ENCODE results near the gene NEURL1. TPM values are rescaled to one million over a fixed set of nuclear protein-coding genes. Genes with fewer than 3 reads are reported as not detected.
A peak's percentile ranks its signal among the peaks of the same experiment; 100 is the strongest.

The NEURL1 gene
- total RNA-seq, 2 donors from 2014 or later, result 0.50 to 1.1 TPM

- no peak overlapping the region for H3K4me3 Mint-ChIP-seq
- H3K27me3 Mint-ChIP-seq, result no peaks in the 10 kb centered on the region
- H3K4me1 Mint-ChIP-seq, result peaks cover 9% of the 10 kb centered on the region
- no peaks in the 10 kb centered on the region for H3K9me3 ChIP-seq (ENCODE audit: control insufficient read depth, low read length, poor library complexity, severe bottlenecking)
- peaks cover 4% of the 10 kb centered on the region for H3K36me3 Mint-ChIP-seq (ENCODE audit: low read depth)
- H3K27ac Mint-ChIP-seq, result no peak overlapping the region
- no peak for DNase-seq
- ATAC-seq, result no peak
Observed at GRCh38 chr10:103617602-103618385, 124.3 kb downstream of the NEURL1 start.

GRCh38 chr10:103618575-103619423 lies 125.3 kb downstream of the NEURL1 start:
- DNase-seq, result no peak
- Mint-ChIP-seq H3K27ac (no peak overlapping the region), H3K4me3 (no peak overlapping the region), H3K27me3 (no peaks in the 10 kb centered on the region), H3K4me1 (peaks cover 9% of the 10 kb centered on the region), H3K36me3 (ENCODE audit: low read depth) (peaks cover 4% of the 10 kb centered on the region)
- no peaks in the 10 kb centered on the region for H3K9me3 ChIP-seq (ENCODE audit: control insufficient read depth, low read length, poor library complexity, severe bottlenecking)
- no peak for ATAC-seq

- Mint-ChIP-seq H3K4me1 (peaks cover 6% of the 10 kb centered on the region), H3K4me3 (no peak overlapping the region)
Observed at GRCh38 chr10:103619424-103620351, 126.2 kb downstream of the NEURL1 start.

GRCh38 chr10:103620352-103620740 lies 126.8 kb downstream of the NEURL1 start:
- DNase-seq, result no peak
- no peak for ATAC-seq
- no peak overlapping the region for H3K27ac Mint-ChIP-seq
- H3K4me3 Mint-ChIP-seq, result no peak overlapping the region
- H3K9me3 ChIP-seq (ENCODE audit: control insufficient read depth, low read length, poor library complexity, severe bottlenecking), result no peaks in the 10 kb centered on the region
- H3K27me3 Mint-ChIP-seq, result no peaks in the 10 kb centered on the region
- peaks cover 5% of the 10 kb centered on the region for H3K4me1 Mint-ChIP-seq
- H3K36me3 Mint-ChIP-seq (ENCODE audit: low read depth), result peaks cover 4% of the 10 kb centered on the region

More at GRCh38 chr10:103619424-103620351, 126.2 kb downstream of the NEURL1 start:
- no peaks in the 10 kb centered on the region for H3K9me3 ChIP-seq (ENCODE audit: control insufficient read depth, low read length, poor library complexity, severe bottlenecking)
- H3K36me3 Mint-ChIP-seq (ENCODE audit: low read depth), result peaks cover 4% of the 10 kb centered on the region
- ATAC-seq (no peak), DNase-seq (no peak)
- H3K27ac Mint-ChIP-seq, result no peak overlapping the region
- no peaks in the 10 kb centered on the region for H3K27me3 Mint-ChIP-seq

GRCh38 chr10:103620891-103621782 lies 127.6 kb downstream of the NEURL1 start:
- H3K9me3 ChIP-seq (ENCODE audit: control insufficient read depth, low read length, poor library complexity, severe bottlenecking), result no peaks in the 10 kb centered on the region
- H3K27me3 Mint-ChIP-seq, result no peaks in the 10 kb centered on the region
- no peak for DNase-seq
- H3K36me3 Mint-ChIP-seq (ENCODE audit: low read depth), result peaks cover 4% of the 10 kb centered on the region
- peaks cover 5% of the 10 kb centered on the region for H3K4me1 Mint-ChIP-seq
- no peak for ATAC-seq
- H3K27ac Mint-ChIP-seq, result no peak overlapping the region
- peak overlapping the region; percentile 44 for H3K4me3 Mint-ChIP-seq

GRCh38 chr10:103621783-103622125 lies 128.2 kb downstream of the NEURL1 start:
- Mint-ChIP-seq H3K27me3 (no peaks in the 10 kb centered on the region), H3K36me3 (ENCODE audit: low read depth) (peaks cover 4% of the 10 kb centered on the region), H3K4me1 (peaks cover 5% of the 10 kb centered on the region), H3K4me3 (no peak overlapping the region), H3K27ac (no peak overlapping the region)
- no peak for DNase-seq
- H3K9me3 ChIP-seq (ENCODE audit: control insufficient read depth, low read length, poor library complexity, severe bottlenecking), result no peaks in the 10 kb centered on the region
- no peak for ATAC-seq

- Mint-ChIP-seq H3K27ac (no peak overlapping the region), H3K4me3 (no peak overlapping the region)
- no peak for ATAC-seq
Observed at GRCh38 chr10:103622286-103622685, 128.8 kb downstream of the NEURL1 start.

GRCh38 chr10:103622935-103623574 lies 129.6 kb downstream of the NEURL1 start:
- Mint-ChIP-seq H3K27me3 (no peaks in the 10 kb centered on the region), H3K4me3 (no peak overlapping the region), H3K4me1 (peaks cover 5% of the 10 kb centered on the region), H3K36me3 (ENCODE audit: low read depth) (peaks cover 6% of the 10 kb centered on the region), H3K27ac (no peak overlapping the region)
- ATAC-seq (no peak), DNase-seq (no peak)
- no peaks in the 10 kb centered on the region for H3K9me3 ChIP-seq (ENCODE audit: control insufficient read depth, low read length, poor library complexity, severe bottlenecking)

More at GRCh38 chr10:103622286-103622685, 128.8 kb downstream of the NEURL1 start:
- Mint-ChIP-seq H3K4me1 (peaks cover 5% of the 10 kb centered on the region), H3K36me3 (ENCODE audit: low read depth) (peaks cover 6% of the 10 kb centered on the region), H3K27me3 (no peaks in the 10 kb centered on the region)
- no peak for DNase-seq
- no peaks in the 10 kb centered on the region for H3K9me3 ChIP-seq (ENCODE audit: control insufficient read depth, low read length, poor library complexity, severe bottlenecking)

- no peak for DNase-seq
- peak overlapping the region; percentile 47 for H3K27ac Mint-ChIP-seq
- ATAC-seq, result no peak
- no peaks in the 10 kb centered on the region for H3K4me1 Mint-ChIP-seq
- peaks cover 2% of the 10 kb centered on the region for H3K36me3 Mint-ChIP-seq (ENCODE audit: low read depth)
- no peaks in the 10 kb centered on the region for H3K27me3 Mint-ChIP-seq
- no peak overlapping the region for H3K4me3 Mint-ChIP-seq
- H3K9me3 ChIP-seq (ENCODE audit: control insufficient read depth, low read length, poor library complexity, severe bottlenecking), result no peaks in the 10 kb centered on the region
Observed at GRCh38 chr10:103626178-103626577, 132.7 kb downstream of the NEURL1 start.

GRCh38 chr10:103627111-103627892 lies 133.8 kb downstream of the NEURL1 start:
- H3K27ac Mint-ChIP-seq, result no peak overlapping the region
- no peak for DNase-seq
- ATAC-seq, result no peak
- no peaks in the 10 kb centered on the region for H3K4me1 Mint-ChIP-seq
- H3K9me3 ChIP-seq (ENCODE audit: control insufficient read depth, low read length, poor library complexity, severe bottlenecking), result no peaks in the 10 kb centered on the region
- peaks cover 2% of the 10 kb centered on the region for H3K36me3 Mint-ChIP-seq (ENCODE audit: low read depth)
- H3K4me3 Mint-ChIP-seq, result no peak overlapping the region
- no peaks in the 10 kb centered on the region for H3K27me3 Mint-ChIP-seq

GRCh38 chr10:103627893-103628292 lies 134.4 kb downstream of the NEURL1 start:
- no peaks in the 10 kb centered on the region for H3K9me3 ChIP-seq (ENCODE audit: control insufficient read depth, low read length, poor library complexity, severe bottlenecking)
- no peak overlapping the region for H3K27ac Mint-ChIP-seq
- H3K36me3 Mint-ChIP-seq (ENCODE audit: low read depth), result peaks cover 2% of the 10 kb centered on the region
- DNase-seq (no peak), ATAC-seq (no peak)
- H3K4me1 Mint-ChIP-seq, result no peaks in the 10 kb centered on the region
- no peaks in the 10 kb centered on the region for H3K27me3 Mint-ChIP-seq
- H3K4me3 Mint-ChIP-seq, result no peak overlapping the region
